ENCODE results near the gene INPP5A.

Gene INPP5A

DNA sequence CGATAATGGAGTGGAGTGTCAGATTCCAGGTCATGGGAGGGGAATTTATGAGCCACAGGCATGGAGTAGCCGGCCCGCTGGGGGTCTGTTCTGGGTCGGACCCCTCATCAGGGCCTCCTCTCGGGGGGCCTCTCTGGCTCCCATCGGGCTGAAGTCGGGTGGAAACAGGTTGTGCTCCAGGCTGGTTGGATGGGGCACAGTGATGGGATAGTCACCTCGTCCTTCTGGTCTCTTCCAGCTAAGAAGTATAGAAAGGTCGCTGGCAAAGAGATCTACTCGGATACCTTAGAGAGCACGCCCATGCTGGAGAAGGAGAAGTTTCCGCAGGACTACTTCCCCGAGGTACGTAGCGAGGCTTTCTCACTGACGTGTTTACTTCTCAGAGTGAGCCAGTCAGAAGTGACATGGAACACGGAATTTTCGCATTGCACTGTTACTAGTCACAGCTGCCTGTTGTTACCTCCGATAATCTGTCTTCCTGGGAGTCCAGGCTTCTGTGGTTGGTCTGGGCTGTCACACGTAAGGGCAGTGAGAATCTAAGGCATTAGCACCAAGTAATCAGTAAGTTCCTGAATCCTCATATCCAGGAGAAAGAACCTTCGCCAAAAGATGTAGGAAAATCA, 160.1 kb downstream of the INPP5A start:
- FAIRE-seq (no peak), DNase-seq (ENCODE audit: insufficient read length, low spot score) (no peak)

DNA sequence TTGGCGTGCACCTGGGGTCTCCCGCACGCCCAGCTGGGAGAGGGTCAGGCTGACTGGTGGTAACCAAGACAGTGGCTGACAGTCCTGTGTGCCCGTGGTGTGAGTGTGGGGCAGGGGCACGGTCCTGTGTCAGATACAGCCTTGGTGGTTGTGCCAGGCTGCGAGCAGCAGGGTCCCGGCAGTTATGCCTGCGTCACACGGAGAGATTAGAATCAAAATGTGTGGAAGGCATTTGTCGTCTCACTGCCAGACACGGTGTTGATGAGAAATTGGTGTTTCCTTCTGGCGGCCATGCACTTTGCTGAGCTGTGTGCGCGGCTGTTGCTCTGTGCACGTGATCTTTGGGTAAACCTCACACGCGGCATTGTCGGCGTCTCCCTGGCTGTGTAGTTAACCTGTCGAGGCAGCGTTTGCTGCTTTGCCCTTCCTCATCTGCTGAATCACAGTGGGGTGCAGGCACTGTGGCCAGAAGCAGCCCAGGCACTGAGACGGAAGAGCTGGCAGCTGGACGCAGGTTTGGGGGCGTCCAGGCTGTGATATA, 160.7 kb downstream of the INPP5A start:
- DNase-seq (ENCODE audit: insufficient read length, low spot score) = no peak
- TF ChIP-seq POLR2A (IDR thresholded peaks at IDR 0.05; ENCODE audit: low read depth, low read length) (no peak), POU2F2 (IDR thresholded peaks at IDR 0.05; ENCODE audit: low read depth, low read length) (no peak), SPI1 (IDR thresholded peaks at IDR 0.05; ENCODE audit: low read depth, low read length) (no peak), PAX5 (IDR thresholded peaks at IDR 0.05; ENCODE audit: insufficient read depth, low read length, severe bottlenecking) (no peak), POLR2AphosphoS5 (IDR thresholded peaks at IDR 0.05; ENCODE audit: low read depth, low read length) (no peak), TAF1 (IDR thresholded peaks at IDR 0.05; ENCODE audit: low read depth, low read length) (no peak)
- FAIRE-seq = no peak

More for the DNA sequence above, 160.1 kb downstream of the INPP5A start:
- no peak for TF ChIP-seq PAX5 (IDR thresholded peaks at IDR 0.05; ENCODE audit: insufficient read depth, low read length, severe bottlenecking)

DNA sequence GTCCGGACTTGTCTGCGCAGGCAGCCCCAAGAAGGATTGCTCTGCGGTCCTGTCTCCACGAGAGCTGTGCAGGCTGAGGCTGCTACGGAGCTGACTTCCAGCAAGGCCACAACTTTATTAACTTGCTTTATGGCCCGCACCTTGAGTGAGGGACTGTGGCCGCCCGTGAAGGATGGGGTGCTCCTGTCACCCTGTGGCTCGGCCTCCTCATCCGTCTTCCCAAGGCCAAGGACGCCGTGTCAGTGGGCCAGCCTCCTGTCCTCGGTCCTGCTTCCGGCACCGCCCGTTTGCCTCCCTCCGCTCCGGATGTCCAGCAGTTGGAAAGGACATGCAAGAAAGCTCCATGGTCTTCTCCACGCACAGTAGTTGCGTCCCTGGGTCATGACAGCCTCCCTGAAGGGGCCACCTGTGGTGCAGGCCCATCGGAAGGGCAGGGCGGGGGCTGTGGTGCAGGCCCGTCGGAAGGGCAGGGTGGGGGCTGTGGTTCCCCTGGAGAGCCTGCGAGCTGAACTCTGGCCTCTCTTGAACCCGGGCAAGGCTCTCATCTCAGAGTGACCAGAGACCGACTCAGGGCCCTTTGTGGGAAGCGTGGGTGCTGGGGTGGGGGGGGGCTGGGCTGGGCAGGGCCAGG, 161.3 kb downstream of the INPP5A start:
- FAIRE-seq = no peak

DNA sequence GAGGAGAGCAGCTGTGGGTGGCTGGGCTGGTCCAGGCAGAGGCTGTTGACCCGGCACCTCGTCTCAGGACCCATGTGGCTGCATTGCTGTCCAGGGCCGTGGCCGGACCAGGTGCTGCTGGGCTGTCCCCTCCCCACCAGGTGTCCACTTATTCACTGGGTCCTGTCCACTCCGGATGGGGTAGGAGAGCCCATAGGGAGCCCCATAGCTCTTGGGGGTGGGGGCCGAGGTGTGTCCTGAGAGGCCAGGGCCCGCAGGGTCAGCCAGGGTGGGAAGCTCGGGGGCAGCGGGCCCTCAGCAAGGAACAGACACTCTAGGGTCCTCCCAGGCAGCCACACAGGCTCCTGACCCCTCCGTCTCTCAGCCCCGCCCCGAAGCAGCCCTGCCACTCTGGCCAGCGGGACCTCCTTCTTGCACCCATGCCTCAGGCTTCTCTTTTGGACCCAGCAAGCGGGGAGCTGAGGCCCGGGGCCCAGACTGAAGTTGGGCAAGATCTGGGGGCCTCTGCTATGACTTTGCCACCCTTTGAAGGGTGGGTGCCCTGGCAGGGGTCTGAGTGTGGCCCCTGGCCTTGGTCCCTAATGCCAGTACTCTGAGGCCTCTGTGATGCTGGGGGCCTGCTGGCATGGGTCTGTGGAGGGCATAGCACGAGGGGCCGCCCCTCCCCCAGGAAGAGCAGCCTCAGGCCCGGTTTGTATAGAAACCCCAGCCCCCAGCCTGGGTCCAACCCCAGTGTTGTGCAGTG, 162.0 kb downstream of the INPP5A start:
- TF ChIP-seq POU2F2 (IDR thresholded peaks at IDR 0.05; ENCODE audit: low read depth, low read length) (no peak), POLR2A (IDR thresholded peaks at IDR 0.05; ENCODE audit: low read depth, low read length) (no peak), TAF1 (IDR thresholded peaks at IDR 0.05; ENCODE audit: low read depth, low read length) (no peak), POLR2AphosphoS5 (IDR thresholded peaks at IDR 0.05; ENCODE audit: low read depth, low read length) (no peak), SPI1 (IDR thresholded peaks at IDR 0.05; ENCODE audit: low read depth, low read length) (no peak)
- DNase-seq (ENCODE audit: insufficient read length, low spot score) = no peak
- no peak for FAIRE-seq

More for the DNA sequence above, 161.3 kb downstream of the INPP5A start:
- DNase-seq (ENCODE audit: insufficient read length, low spot score) = no peak
- TF ChIP-seq PAX5 (IDR thresholded peaks at IDR 0.05; ENCODE audit: insufficient read depth, low read length, severe bottlenecking) (no peak), TAF1 (IDR thresholded peaks at IDR 0.05; ENCODE audit: low read depth, low read length) (no peak), POLR2AphosphoS5 (IDR thresholded peaks at IDR 0.05; ENCODE audit: low read depth, low read length) (no peak), SPI1 (IDR thresholded peaks at IDR 0.05; ENCODE audit: low read depth, low read length) (no peak), POLR2A (IDR thresholded peaks at IDR 0.05; ENCODE audit: low read depth, low read length) (no peak), POU2F2 (IDR thresholded peaks at IDR 0.05; ENCODE audit: low read depth, low read length) (no peak)

DNA sequence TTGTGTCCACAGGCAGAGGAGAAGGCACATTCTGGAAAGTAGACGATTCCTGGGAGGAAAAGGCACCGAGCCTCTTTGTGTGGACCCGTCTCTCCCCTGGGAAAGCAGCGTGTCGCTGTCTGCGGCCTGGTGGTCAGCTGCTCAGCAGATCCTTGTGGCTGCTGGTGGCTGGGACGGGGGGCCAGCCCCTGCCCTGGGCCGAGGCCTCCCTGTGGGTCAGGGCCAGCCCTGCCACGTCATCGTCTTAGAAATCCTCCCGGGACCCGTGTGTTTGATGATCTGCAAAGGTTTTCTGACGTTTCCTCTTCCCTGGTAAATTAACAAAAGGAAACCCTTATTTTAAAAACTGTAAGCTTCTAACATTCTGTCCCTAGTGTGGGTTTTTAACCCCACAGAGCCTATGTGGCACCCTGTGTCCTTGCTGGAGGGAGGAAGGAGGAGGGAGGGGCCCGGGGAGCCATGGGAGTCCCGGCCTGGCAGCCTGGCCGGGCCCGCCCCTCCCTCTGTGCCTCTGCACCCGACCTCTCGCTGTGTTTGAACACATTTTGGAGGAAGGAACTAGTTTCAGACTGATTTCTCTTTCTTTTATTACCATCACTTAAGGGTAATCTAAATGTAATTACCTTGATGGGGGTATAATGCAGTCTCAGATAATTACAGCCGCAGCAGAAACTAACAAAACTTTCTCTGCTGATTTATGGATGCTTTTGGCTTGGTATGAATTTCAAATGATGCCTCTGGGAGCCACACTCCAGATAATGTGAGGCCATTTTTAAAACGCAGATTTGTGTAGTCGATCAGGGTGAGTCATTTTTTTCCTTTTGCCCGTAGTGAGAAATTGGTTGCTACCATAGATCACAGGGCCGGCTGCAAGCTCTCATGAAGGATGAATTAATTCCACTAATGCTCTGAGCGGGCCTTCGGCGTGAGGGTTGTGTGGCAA, 162.8 kb downstream of the INPP5A start:
- TF ChIP-seq POU2F2 (IDR thresholded peaks at IDR 0.05; ENCODE audit: low read depth, low read length) (no peak), TAF1 (IDR thresholded peaks at IDR 0.05; ENCODE audit: low read depth, low read length) (no peak), SPI1 (IDR thresholded peaks at IDR 0.05; ENCODE audit: low read depth, low read length) (no peak), POLR2A (IDR thresholded peaks at IDR 0.05; ENCODE audit: low read depth, low read length) (no peak), POLR2AphosphoS5 (IDR thresholded peaks at IDR 0.05; ENCODE audit: low read depth, low read length) (no peak), PAX5 (IDR thresholded peaks at IDR 0.05; ENCODE audit: insufficient read depth, low read length, severe bottlenecking) (no peak)
- no peak for FAIRE-seq
- DNase-seq (ENCODE audit: insufficient read length, low spot score) = no peak

DNA sequence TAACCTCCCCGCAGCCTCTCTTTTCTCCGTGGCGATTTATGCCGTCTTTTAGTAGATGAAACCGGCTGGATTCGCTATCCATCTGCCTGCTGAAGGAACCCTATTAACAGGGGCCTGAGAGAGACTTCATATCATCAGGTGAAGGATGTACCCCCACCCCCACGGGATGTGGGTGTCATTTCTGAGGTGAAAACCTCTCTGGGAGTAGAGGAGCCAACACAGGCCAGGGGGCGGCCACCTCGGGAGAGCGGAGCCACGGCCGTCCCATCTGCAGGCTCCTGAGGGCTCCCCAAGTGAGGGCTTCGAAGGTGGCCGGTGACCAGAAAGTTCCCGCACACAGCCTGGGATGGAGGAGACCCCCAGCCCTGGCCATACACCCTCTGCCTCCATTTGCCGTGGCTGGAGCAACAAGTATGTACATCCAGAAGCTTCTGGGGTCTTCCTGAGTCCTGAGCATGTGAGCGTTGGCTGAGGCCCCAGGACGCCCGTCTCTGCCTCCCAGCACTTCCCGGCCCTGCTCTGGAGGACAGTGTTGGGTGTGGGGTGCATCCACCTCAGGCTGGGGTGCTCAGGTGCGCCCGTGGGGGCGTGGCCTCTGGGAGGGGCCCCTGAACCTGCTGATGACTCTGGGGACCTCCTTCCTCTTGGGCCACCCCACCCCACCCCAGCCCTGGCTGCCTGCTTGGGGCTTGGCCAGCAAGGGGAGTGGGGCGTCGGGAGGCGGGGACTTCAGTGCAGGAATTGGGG, 163.7 kb downstream of the INPP5A start:
- DNase-seq (ENCODE audit: insufficient read length, low spot score) (no peak), FAIRE-seq (no peak)
- TF ChIP-seq SPI1 (IDR thresholded peaks at IDR 0.05; ENCODE audit: low read depth, low read length) = no peak
- TF ChIP-seq POLR2A (IDR thresholded peaks at IDR 0.05; ENCODE audit: low read depth, low read length) = no peak
- TF ChIP-seq POU2F2 (IDR thresholded peaks at IDR 0.05; ENCODE audit: low read depth, low read length) = no peak
- no peak for TF ChIP-seq TAF1 (IDR thresholded peaks at IDR 0.05; ENCODE audit: low read depth, low read length)
- TF ChIP-seq POLR2AphosphoS5 (IDR thresholded peaks at IDR 0.05; ENCODE audit: low read depth, low read length) = no peak
- no peak for TF ChIP-seq PAX5 (IDR thresholded peaks at IDR 0.05; ENCODE audit: insufficient read depth, low read length, severe bottlenecking)

DNA sequence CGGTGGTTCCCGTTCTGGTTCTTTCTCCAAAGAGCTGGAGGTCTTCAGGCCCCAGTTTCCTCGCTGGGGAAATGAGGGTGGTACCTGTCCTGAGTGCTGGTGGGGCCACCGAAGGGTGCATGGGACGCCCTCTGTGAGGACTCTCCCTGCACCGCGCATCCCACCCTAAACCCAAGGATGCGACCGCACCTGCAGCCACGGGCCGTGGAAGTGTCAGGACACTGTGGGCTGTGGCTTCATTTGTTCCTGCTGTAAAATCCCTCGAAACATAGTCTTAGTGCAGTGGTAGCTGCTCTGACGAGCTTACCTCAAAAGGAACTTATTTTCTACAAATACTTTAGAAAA, 164.2 kb downstream of the INPP5A start:
- TF ChIP-seq POU2F2 (IDR thresholded peaks at IDR 0.05; ENCODE audit: low read depth, low read length) (no peak), PAX5 (IDR thresholded peaks at IDR 0.05; ENCODE audit: insufficient read depth, low read length, severe bottlenecking) (no peak), TAF1 (IDR thresholded peaks at IDR 0.05; ENCODE audit: low read depth, low read length) (no peak), SPI1 (IDR thresholded peaks at IDR 0.05; ENCODE audit: low read depth, low read length) (no peak), POLR2A (IDR thresholded peaks at IDR 0.05; ENCODE audit: low read depth, low read length) (no peak), POLR2AphosphoS5 (IDR thresholded peaks at IDR 0.05; ENCODE audit: low read depth, low read length) (no peak)
- no peak for DNase-seq (ENCODE audit: insufficient read length, low spot score)
- FAIRE-seq = no peak

DNA sequence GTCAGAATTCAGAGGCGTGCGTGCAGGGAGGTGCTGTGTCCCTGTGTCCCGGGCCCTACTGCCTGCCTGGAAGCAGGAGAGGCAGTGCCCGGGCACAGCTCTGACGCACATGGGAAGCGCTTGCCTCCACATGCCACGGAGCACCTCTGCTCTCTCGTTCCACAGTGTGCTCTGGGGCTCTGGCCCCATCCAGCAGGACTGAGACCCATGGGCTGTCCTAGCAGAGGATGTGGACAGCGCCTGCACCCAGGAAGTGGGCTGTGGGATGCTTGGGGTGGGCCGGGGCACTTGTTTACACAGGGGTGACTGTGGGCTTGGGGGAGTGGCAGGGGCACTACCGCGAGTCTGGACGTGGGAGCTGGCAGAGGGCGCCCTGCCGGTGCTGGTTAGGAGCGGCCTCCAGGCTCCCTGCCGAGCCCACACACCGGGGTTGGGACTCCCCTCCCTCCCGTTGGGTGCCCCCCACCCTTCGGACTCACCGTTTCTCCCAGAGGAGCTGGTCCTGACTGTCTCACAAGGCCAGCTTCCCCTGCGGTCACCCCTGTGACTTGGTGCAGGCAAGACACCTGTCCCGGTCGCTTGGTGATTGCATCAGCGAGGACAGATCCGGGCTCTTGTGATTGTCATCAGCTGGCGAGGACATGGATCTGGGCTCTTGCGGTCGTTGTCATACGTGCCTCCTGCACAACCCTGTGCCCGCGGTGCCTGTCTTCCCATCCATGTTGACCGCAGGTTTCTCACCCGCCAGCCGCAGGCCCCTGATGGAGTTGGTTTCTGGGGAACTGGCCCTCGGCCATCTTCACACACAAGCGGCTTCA, 165.2 kb downstream of the INPP5A start:
- no peak for FAIRE-seq

More for the DNA sequence above, 165.2 kb downstream of the INPP5A start:
- TF ChIP-seq POLR2A (IDR thresholded peaks at IDR 0.05; ENCODE audit: low read depth, low read length) (no peak), SPI1 (IDR thresholded peaks at IDR 0.05; ENCODE audit: low read depth, low read length) (no peak), TAF1 (IDR thresholded peaks at IDR 0.05; ENCODE audit: low read depth, low read length) (no peak), POU2F2 (IDR thresholded peaks at IDR 0.05; ENCODE audit: low read depth, low read length) (no peak), PAX5 (IDR thresholded peaks at IDR 0.05; ENCODE audit: insufficient read depth, low read length, severe bottlenecking) (no peak), POLR2AphosphoS5 (IDR thresholded peaks at IDR 0.05; ENCODE audit: low read depth, low read length) (no peak)
- no peak for DNase-seq (ENCODE audit: insufficient read length, low spot score)
